Fibroblast of skin of left quadriceps (primary cell): ENCODE results near the gene PCBP2.
A peak's percentile ranks its signal among the peaks of the same experiment; 100 is the strongest.

Experiments used
- DNase-seq, 2 experiments: peaks; one replicate each; pipeline ENCODE4 v3.0.0-alpha.2; 2013; ENCODE audit warnings: low read depth in 2 of 2

PCBP2 gene

DNA sequence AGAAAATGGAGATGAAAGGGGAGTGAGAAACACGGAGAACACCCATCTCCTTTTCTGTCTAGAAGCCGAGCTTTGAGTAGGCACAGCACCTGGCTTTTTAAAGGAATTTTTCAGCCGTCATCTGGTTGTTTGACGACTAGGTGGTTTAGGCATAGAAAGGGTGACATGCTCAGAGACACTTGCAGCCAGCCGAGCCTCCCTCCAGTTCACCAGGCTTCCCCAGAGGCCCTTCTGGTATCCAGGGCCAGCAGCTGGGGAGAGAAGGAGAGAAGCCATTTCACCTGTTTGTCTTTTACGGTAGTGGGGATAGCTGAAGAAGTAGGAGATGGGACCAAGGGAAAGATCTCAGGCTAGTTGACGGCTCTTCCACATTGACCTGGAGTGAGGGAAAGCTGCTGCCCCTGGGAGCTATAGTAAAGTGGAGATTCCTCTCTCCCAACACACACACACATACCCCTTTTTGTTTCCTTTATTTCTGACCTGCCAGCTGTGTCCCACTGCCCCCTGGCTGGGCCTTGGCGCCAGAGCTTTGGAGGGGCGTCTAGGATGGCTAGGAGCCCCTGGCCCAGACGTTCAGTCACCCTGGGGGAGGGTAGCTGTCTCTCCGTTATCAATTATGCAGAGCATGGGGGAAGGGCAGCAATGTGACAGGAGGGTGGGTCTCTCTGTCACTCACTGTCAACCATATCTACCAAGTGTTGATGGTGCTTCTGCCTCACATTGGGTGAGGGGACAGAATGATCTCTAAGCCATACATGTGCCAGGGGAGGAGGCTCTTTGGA lies 41.9 kb downstream of the PCBP2 start:
- no peak for DNase-seq

DNA sequence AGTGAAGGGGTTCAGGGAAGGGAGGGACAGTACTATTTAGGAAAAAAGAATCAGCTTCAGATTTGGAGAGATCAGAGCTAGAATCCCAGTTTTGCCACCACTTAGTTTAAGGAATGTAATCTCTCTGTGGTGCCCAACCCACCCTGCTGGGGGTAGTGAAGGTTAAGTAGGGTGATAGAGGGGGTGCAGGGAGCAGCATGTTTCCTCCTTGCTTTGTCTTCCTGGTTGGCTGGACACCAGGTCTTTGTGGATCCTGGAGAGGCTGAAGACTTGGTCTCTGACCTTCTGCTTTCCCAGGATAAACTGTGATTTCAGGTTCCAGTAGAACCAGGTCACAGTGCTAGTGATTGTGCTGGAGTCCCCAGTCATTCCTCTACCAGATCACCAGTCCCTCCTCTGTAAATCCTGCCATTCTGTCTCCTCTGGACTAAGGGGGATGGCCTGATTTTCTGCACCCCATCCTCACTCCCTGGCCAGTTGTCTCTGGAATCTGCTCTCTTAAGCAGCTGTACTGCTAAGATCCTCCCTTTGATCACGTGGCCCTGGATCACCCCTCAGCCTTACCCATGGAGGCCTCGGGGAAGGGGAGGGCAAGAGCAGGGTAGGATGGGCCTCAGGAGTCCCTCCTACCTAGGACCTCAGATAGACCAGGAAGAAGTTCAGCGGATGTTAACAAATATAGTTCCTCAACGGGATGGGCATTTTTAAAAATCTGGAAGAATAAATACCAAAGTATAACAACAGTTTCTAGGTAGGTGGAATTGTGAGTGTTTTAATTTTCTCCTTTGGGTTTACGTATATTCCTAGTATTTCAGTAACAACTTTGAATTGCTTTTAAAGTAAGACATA lies 44.2 kb downstream of the PCBP2 start:
- DNase-seq: peak in 1 of 2 experiments; percentile 44

DNA sequence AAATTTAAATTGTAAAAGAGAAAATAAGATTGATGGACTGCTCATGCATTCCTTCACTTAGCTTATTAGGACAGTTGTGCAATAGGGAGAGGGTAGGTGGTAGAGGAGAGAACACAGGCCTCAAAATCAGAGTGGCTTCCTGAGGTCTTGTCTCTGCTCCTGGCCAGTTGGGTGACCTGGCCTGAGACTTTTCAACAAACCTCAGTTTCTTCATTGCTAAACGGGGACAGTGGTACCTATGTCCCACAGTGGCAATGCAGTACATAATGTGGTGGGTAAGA lies 44.8 kb downstream of the PCBP2 start:
- DNase-seq: no peak

DNA sequence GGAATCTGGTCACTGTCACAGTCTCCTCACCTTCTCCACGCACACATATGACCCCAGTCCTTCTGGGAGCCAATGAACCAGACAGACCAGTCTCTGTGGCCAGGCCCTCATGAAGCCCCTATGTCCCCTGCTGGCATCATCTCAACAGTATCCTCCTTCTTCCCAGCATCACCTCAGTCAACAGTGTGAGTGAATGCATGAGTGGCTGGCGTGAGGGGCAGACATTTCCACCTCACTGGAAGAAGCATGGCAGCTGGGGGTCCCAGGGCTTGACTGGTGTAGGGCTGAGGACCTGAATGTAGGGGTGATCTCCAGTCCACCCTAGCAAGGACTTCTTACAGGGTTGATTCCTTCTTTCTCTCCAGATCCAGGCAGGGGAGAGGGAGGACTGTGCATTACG lies 45.6 kb downstream of the PCBP2 start:
- no peak for DNase-seq

DNA sequence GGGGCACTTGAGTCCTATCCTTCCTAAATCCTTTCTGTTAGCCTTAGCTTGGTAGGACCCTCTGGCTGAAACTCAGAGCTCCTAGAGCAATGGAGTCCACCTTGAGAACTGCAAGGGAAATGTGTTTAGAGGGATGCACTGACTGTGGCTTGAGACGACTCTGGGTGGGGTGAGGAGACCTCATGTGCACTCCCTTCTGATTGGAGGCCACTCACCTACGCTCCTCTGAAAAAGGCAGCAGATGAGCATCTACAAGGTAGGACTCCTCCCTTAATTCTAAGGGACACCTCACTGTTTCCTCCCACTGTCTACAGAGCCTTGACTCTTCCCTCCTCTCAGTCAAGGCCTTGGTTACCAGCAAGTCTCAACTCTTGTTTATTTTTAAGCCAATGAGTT lies 46.3 kb downstream of the PCBP2 start:
- DNase-seq: no peak

DNA sequence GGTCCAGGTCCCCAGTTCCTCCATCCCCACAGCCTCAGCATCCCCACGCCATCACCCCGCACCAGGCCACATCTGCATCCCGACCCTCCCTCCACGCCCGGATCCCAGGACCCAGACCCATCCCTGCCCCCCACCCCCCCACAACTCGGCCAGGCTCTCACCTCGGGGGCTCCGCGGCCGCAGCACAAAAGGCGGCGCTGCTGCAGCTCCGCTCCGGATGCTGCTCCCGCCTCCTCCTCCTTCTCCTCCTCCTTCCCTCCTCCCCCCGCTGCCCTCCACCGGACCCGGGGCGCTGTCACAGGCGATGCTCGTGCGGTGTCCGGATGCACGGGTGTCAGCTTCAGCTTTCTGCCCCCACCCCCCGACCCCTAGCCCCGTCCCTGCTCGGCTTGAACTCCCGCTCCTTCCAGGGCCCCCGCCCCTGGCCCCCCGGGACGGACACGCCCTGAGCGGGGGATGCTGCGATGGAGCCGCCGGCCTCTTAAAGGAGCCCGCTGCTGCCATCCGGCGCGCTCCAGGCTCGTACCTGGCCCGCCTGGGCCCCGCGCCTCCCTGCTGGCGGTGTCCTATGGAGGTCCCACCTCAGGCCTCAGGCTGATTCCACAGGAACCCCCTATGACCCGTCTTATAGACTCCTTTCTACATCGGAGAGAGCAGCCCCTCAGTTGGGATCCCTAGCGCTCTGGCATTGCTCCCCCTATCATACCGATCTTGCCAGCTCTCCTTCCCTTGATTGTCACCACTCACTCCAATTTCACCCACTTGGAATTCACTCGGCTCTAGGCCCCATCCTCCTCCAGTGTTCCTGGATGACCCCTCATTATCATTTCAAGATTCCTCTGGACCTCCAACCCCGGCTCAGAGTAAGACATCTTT lies 47.6 kb downstream of the PCBP2 start, which contains the start of gene MAP3K12:
TSS of gene MAP3K12 (minus strand) at position 193 of the 876 bp plus-strand sequence. CDS start 12,067 bp downstream, outside the sequence.
- DNase-seq: no peak

DNA sequence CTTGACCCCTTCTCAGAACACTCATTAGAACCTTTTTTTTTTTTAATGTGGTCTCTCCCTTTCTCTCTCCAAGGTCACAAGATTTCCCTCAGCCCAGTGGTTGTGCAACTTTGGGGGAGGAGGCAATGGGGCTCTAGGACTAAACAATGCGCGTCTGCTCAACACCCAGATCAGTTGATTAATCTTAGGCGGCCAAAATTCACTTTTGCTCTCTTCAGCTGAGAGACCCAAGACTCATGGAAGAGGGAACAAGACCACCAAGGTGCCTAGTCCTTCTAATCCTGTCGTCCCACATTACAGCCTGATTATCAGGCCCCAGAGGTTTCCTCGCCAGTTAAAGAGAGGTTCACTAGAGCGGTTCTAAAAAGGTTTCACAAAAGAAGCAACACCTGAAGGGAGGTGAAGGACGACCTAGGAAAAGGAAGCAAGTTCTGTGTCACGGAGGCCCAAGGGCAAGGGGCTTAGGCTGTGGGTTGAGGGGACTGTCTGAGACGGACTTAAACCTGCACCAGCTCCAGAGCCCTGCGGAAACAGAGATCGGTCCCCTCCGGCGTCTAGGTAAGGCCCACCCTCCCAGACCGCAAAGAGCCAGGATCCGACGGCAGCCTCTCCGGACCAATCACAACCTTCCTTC lies 48.4 kb downstream of the PCBP2 start:
- DNase-seq: no peak

DNA sequence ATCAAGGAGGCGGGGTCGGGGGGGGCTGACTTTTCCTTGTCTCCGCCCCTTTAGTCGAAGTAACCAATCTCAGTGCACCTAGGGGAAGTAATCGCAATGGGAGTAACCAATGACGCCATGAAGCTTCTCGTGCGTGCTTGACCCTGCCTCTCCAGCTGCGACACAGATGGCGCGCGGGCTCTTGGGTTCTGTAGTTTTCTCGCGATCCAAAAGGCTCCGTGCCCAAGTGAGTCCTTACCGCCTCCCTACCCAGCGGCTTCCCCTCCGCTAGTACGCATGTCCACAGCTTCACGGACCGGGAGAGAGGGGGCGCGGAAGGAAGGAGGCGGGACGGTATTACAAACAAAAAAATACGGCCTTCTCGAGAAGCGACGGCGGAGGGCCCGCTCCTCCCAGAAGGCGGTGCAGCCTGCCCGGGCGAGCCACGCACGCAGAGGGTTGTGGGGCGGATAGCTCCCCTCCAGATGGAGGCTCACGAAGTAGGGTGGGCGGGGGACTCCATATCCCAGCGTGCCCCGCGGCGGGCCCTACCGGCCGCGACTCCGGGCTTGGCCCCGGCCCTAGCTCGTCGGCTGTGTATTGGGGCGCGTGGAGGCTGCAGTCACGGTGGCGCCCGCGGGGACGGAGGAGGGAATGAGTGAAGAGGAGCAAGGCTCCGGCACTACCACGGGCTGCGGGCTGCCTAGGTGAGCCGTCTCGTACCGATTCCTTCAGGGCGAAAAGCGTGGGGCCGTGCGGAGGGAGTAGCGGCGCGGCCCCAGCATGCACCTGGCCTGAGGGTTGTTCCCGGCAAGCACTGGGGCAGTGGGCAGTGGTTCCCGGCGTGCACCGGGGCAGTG lies 49.1 kb downstream of the PCBP2 start, which contains the start of gene TARBP2:
TSS of gene TARBP2 (plus strand) at position 508 of the 839 bp plus-strand sequence. CDS start at position 634, 126 bp downstream.
- peak; percentile 100 for DNase-seq

DNA sequence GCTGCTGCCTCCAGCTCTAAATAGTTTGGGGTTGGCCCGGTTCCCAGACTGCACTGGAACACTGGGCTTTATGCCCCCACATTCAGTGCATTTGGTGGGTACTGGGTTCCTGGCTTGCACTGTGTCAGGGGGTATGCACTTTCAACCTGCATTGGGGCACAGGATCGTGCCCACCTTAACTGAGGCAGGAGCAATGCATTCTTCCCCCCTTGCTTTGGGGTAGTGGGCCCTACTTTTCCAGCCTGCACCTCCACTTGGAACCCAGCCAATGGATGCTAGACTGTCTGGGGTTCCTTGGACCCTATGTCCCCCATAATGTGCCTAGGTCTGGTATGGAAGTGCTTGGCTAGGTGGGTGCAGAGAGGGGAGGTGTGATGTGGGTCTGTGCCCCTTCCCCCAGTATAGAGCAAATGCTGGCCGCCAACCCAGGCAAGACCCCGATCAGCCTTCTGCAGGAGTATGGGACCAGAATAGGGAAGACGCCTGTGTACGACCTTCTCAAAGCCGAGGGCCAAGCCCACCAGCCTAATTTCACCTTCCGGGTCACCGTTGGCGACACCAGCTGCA lies 49.8 kb downstream of the PCBP2 start:
- no peak for DNase-seq

DNA sequence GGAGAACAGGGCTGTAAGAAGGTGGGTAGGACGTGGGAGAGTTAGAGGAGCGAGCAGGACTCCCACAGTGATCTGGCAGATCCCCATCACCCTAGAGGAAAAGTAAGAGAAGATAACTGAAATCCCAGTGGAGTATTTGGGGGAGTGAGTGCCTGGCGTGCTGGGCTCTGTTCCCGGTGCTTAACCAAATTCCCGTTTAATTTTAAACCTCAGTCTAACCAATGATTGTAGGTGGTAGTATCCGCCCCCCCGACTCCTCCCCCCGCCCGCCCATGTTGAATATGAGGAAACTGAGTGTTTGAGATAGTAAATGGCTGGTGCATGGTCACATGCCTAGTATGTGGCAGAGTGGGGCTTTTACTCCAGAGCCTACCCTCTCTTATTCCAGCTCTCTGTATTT lies 50.4 kb downstream of the PCBP2 start:
- DNase-seq: no peak

DNA sequence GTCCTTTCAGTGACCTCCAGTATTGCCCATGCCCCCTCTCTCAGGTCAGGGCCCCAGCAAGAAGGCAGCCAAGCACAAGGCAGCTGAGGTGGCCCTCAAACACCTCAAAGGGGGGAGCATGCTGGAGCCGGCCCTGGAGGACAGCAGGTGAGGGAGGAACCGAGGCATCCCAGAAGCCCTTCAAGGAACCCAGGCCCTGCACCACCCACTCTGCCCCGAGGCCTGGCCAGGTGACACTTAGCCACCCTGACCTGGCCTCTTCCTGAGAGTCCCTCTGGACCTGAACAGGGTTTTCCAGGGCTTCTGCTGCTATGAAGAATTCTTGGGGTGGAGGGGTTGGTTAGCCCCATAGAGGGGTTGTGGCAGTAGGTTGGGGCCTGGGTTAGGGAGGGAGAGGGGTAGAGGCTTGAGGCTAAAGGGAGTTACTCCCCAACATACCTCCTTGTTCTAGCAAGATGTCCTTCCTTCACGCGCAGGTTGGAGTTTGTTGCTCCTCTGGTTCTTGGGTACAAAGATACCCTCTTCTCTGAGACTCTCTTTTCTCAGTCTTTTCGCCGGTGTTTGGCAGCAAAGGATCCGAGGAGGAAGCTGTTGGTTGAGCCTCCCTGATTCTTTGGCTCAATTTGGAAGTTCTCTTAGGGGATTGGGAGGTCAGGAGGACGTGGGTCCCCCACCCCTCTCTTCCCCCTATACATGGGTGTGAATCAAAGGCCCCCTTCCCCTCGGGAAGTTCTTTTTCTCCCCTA lies 51.3 kb downstream of the PCBP2 start:
- no peak for DNase-seq

DNA sequence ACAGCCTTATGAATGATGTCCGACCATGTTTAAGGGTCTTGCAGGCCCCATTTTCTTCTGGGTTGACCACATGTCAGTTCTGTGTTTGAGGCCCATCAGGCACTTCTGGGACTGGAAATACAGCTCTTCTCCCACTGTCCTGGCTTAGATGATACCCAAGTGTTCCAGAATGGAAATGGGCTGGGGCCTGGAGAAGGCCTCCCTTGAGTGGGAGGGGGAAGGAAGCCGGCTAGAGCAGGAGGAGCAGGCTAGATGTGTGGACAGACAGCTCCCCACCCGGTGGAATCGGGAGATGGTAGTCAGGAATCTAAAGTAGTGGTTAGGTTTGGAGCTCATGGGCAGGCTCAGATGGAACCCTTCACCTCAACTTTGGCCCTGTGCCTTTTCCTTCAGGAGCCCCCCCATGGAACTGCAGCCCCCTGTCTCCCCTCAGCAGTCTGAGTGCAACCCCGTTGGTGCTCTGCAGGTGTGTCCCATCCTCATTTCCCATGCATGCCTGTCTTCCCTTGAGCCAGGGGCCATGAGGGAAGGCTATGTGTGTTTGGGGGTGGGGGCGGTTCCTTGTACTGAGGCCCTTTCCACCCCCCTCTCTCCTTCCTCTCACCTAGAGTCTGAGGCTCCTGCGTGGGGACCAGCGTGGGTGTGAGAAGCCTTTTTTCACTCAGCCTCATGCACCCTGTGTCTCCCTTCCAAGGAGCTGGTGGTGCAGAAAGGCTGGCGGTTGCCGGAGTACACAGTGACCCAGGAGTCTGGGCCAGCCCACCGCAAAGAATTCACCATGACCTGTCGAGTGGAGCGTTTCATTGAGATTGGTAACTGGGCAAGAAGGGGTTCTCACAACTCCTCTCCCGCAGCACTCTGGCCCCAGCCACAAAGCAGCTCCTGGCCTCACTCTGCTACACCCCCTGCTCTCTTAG lies 52.4 kb downstream of the PCBP2 start:
- no peak for DNase-seq

DNA sequence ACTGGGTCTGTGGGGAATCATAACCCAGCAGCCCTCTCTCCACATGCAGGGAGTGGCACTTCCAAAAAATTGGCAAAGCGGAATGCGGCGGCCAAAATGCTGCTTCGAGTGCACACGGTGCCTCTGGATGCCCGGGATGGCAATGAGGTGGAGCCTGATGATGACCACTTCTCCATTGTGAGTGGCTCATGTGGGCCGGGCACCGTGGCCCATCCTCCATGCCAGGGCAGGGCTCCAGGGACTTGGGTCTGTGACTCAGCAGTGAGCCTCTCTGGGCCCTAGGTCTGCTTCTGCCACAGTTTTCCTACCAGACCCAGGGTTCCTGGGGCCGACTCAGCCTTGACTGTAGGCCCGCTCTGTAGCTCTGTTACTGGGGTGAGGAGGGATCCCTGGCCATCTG lies 53.2 kb downstream of the PCBP2 start:
- DNase-seq: no peak

DNA sequence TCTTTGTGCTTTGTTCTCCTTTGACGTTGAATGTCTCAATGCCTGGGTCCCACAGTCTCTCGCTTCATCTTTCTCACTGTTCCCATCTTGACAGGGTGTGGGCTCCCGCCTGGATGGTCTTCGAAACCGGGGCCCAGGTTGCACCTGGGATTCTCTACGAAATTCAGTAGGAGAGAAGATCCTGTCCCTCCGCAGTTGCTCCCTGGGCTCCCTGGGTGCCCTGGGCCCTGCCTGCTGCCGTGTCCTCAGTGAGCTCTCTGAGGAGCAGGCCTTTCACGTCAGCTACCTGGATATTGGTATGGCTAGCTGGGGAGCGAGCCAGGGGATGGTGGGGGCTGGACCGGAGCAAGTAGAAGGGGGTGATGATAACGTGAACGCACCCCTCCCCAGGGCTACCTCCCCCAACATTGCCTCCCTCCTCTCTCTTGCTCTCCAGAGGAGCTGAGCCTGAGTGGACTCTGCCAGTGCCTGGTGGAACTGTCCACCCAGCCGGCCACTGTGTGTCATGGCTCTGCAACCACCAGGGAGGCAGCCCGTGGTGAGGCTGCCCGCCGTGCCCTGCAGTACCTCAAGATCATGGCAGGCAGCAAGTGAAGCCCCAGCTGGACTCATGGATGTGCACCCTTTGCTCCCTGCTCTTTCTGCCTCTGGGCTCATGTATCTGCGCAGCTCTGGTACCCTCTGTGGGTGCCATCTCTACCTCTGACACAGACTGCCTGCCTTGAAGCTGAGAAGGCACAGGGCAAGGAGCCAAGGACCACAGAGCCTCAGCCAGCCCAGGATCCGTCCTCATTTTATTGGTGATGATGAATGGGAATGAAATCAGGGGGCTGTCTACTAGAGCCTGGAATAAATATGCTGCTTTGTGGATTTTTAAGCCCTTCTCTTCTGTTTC lies 53.9 kb downstream of the PCBP2 start:
- DNase-seq: no peak

DNA sequence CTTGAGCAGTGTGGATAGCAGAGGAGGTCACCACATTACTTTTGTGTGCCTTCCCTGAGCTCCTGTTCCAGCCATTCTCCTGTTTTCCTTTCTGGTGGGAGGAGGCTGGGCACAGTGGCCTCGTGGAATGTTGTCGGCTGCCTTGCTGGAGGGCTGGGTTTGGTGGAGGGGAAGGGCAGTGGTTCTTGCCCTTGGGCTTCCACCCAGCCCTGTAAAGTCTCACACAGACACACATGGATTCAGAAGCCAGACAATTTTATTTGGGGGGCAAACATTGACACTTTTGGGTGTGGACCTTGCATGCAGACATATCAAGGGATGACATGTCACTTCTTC lies 54.5 kb downstream of the PCBP2 start:
- no peak for DNase-seq

DNA sequence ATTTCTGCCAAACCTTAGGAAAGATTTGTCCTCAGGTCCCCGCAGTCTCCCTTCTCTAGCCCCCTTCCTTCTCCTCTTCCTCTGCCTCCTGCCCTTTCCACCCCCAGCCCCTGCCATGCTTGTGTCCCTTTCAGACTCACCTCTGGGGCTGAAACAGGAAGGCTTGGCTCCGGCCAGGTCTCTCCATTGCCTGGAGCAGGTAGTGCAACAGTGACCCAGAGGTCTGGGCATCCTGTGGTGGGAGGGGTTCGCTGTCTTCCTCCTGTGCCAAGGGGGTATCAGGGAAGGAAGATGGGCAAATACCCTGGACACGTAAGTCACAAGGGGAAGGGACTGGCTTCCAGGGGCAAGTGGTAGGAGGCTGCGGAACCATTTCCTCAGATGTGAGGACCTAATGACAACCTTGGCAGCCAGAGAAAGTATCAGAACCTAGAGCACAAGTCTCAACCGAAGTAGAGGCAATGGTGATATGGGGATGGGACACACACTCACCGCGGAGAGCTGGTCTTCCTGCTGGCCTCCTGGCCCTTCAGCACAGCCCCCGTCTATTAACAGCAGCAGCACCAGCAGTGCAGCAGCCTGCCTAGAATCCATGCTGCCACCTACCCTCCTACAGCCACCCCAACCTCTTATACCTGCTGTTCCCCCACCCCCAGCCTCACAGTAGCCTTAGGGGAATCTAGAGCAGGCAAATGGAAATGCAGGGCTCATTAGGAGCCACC lies 55.1 kb downstream of the PCBP2 start, which contains the start of gene NPFF:
TSS of gene NPFF (minus strand) at position 604 of the 722 bp plus-strand sequence. CDS start at position 594, 10 bp downstream.
- no peak for DNase-seq

DNA sequence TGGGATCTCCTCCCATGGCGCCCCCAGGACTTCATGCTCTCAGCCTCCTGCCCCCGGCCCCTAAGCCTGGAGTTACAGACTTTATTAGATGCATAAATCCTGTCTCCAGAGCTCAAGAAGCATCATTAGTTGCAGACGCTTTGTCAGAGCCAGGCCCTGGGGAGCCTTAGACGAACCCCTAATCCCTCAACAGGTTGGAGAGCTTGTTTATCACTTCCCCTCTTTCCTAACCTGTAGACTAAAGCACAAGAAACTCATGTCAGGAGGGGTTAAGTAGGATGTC lies 55.6 kb downstream of the PCBP2 start:
- no peak for DNase-seq
